HepG2 (cell line): ENCODE data around the gene LRR1. TPM values are rescaled to one million over a fixed set of nuclear protein-coding genes. Genes with fewer than 3 reads are reported as not detected.

Experiments used
- ATAC-seq: fragments of 200-7000 bp; cut with Tn5 transposase; 3 replicates; pipeline ENCODE4 v1.9.1; 2020; ENCODE audit warnings: mild to moderate bottlenecking, moderate library complexity
- BruUV-seq: library from RNA; stranded (reverse); fragments of 400-500 nt; replicated peaks from 2 replicates; lab custom pipeline; 2021; lab: Mats Ljungman, UMichigan
- CTCF ChIA-PET: fragments of 300-600 bp; formaldehyde crosslinking; extraction: SDS; loops from one replicate; lab custom pipeline; 2021; ENCODE audit warnings: low total read pairs, inconsistent platforms, low intra/inter-chr PET ratio; lab: Yijun Ruan, JAX
- POLR2A ChIA-PET: fragments of 350-600 bp; sonication (Branson Sonifier 250); formaldehyde crosslinking; loops from one replicate; lab custom pipeline; 2020; ENCODE audit warnings: antibody characterized with exemption, inconsistent platforms; lab: Yijun Ruan, JAX
- DNase-seq: peaks from one replicate; pipeline ENCODE4 v3.0.0-alpha.2; 2015; ENCODE audit warnings: low spot score
- FAIRE-seq: peaks from 3 replicates; lab custom pipeline; 2011; peaks lifted over from hg19 to GRCh38; lab: Jason Lieb, UNC
- H2AFZ ChIP-seq: one replicate; pipeline ENCODE4 v1.6.1; 2011; ENCODE audit warnings: low read length, inconsistent platforms
- H3K27ac ChIP-seq: fragments of 300-600 bp; 3 replicates; pipeline ENCODE4 v1.8.0; 2011; ENCODE audit warnings: mixed run types, mild to moderate bottlenecking, mixed read lengths, low read length, inconsistent platforms; ENCODE audit not compliant: insufficient read depth; ENCODE audit errors: extremely low read length
- H3K27me3 ChIP-seq, 2 experiments: fragments of 200-600 bp in 1 of 2; 2 replicates in 1 of 2; 3 replicates in 1 of 2; pipeline versions ENCODE4 v1.6.0 to v1.8.0; 2011; ENCODE audit warnings: low read length in 2 of 2, mild to moderate bottlenecking in 2 of 2, moderate library complexity in 2 of 2, inconsistent platforms in 1 of 2; ENCODE audit not compliant: insufficient read depth in 2 of 2, control insufficient read depth in 1 of 2
- H3K36me3 ChIP-seq, 2 experiments: fragments of 200-600 bp in 1 of 2; replicated peaks in 1 of 2; 2 replicates in 1 of 2; 3 replicates in 1 of 2; pipeline versions ENCODE4 v1.5.1 to v1.8.0; 2011; ENCODE audit warnings: low read length in 2 of 2, inconsistent platforms in 1 of 2; ENCODE audit not compliant: insufficient read depth in 2 of 2, control insufficient read depth in 1 of 2
- H3K4me1 ChIP-seq: 2 replicates; pipeline ENCODE4 v1.5.1; 2012; ENCODE audit warnings: low read length, inconsistent platforms; ENCODE audit not compliant: insufficient read depth
- H3K4me2 ChIP-seq: 2 replicates; pipeline ENCODE4 v1.6.0; 2011; ENCODE audit warnings: low read depth, low read length, inconsistent platforms
- H3K4me3 ChIP-seq, 3 experiments: fragments of 200-600 bp in 1 of 3; sonication (generic), shearing (Covaris generic) in 1 of 3; replicated peaks in 1 of 3; 2 replicates each; pipeline ENCODE4 v1.5.1; 2011 to 2016; ENCODE audit warnings: low read length in 3 of 3, inconsistent platforms in 2 of 3, low read depth in 2 of 3, mild to moderate bottlenecking in 2 of 3, control low read depth in 1 of 3, mixed read lengths in 1 of 3; ENCODE audit not compliant: insufficient read depth in 1 of 3
- H3K79me2 ChIP-seq: one replicate; pipeline ENCODE4 v1.6.1; 2011; ENCODE audit warnings: low read length, inconsistent platforms; ENCODE audit not compliant: insufficient read depth
- H3K9ac ChIP-seq: 2 replicates; pipeline ENCODE4 v1.6.0; 2011; ENCODE audit warnings: mild to moderate bottlenecking, low read depth, low read length, inconsistent platforms; ENCODE audit not compliant: insufficient read depth
- H3K9me3 ChIP-seq: 2 replicates; pipeline ENCODE4 v1.5.1; 2012; ENCODE audit warnings: mild to moderate bottlenecking, low read length
- H4K20me1 ChIP-seq: 2 replicates; pipeline ENCODE4 v1.6.0; 2011; ENCODE audit warnings: inconsistent platforms, mild to moderate bottlenecking, low read length, moderate library complexity; ENCODE audit not compliant: insufficient read depth
- ATF7-NPFF ChIP-seq: sonication (generic); formaldehyde crosslinking; IDR thresholded peaks from 2 replicates; pipeline ENCODE4 v1.8.1; 2023; ENCODE audit warnings: mild to moderate bottlenecking, low read depth, missing genetic modification reagents, moderate library complexity
- HNF1B ChIP-seq: sonication (generic); formaldehyde crosslinking; IDR thresholded peaks from 2 replicates; pipeline ENCODE4 v1.5.1; 2020; ENCODE audit warnings: mild to moderate bottlenecking, moderate library complexity, missing genetic modification reagents
- HNRNPK ChIP-seq: fragments of 200-400 bp; formaldehyde crosslinking; IDR thresholded peaks from 2 replicates; pipeline ENCODE4 v1.6.1; 2018; ENCODE audit warnings: low read length, low read depth, moderate library complexity, mild to moderate bottlenecking; ENCODE audit not compliant: poor library complexity, severe bottlenecking
- JARID2 ChIP-seq: sonication (generic); formaldehyde crosslinking; IDR thresholded peaks from 2 replicates; pipeline ENCODE4 v1.8.1; 2023; ENCODE audit warnings: missing genetic modification reagents, inconsistent platforms; ENCODE audit not compliant: insufficient replicate concordance
- NPAS2 ChIP-seq: sonication (generic); formaldehyde crosslinking; IDR thresholded peaks from 2 replicates; pipeline ENCODE4 v1.8.0; 2022; ENCODE audit warnings: mild to moderate bottlenecking, missing genetic modification reagents, borderline replicate concordance
- NR1H2 ChIP-seq: sonication (generic); formaldehyde crosslinking; IDR thresholded peaks from 2 replicates; pipeline ENCODE4 v1.8.1; 2022; ENCODE audit warnings: low read depth, missing genetic modification reagents, borderline replicate concordance
- POLR2G ChIP-seq: fragments of 200-400 bp; formaldehyde crosslinking; IDR thresholded peaks from 2 replicates; pipeline ENCODE4 v1.6.1; 2018; ENCODE audit warnings: mild to moderate bottlenecking, low read depth, low read length, moderate library complexity
- ZFX ChIP-seq: sonication (generic); formaldehyde crosslinking; IDR thresholded peaks from 2 replicates; pipeline ENCODE4 v1.4.0; 2020; ENCODE audit warnings: mild to moderate bottlenecking, low read depth, missing genetic modification reagents, moderate library complexity
- ZNF276 ChIP-seq: sonication (generic); formaldehyde crosslinking; IDR thresholded peaks from 2 replicates; pipeline ENCODE4 v1.4.0; 2020; ENCODE audit warnings: mild to moderate bottlenecking, low read depth, missing genetic modification reagents
- WGBS: methylation state at CpG from one replicate; pipeline ENCODE4 v1.1.6; 2017; ENCODE audit warnings: low lambda C conversion rate; 5-methylcytosine and 5-hydroxymethylcytosine counted together
- in situ Hi-C: cut with HindIII; loops from 2 replicates; pipeline ENCODE4 v1.10.0; 2017; ENCODE audit warnings: low pct_unique_long_range_greater_than_20kb; ENCODE audit not compliant: extremely low pct_ligation_motif_present
- intact Hi-C: fragments of 100-400 bp; cut with micrococcal nuclease; formaldehyde crosslinking; loops from one replicate; pipeline ENCODE4 v1.10.0; 2022; ENCODE audit not compliant: unreplicated experiment
- polyA plus RNA-seq, 8 experiments: library from polyadenylated mRNA; depleted of rRNA in 3 of 8; stranded (reverse) in 7 of 8; unstranded in 1 of 8; fragments of >200 nt; fragmentation: Illumina TruSeq in 4 of 8; extraction: Trizol in 4 of 8; gene quantifications; 2 replicates each; pipeline versions ENCODE4 v1.2.1 to v1.2.3, GENCODE V29; 2011 to 2016; ENCODE audit warnings: low read depth in 4 of 8, missing spikeins in 1 of 8, mixed read lengths in 1 of 8; ENCODE audit not compliant: insufficient read depth in 1 of 8
- total RNA-seq, 5 experiments: library from RNA; depleted of rRNA; stranded (reverse); fragments of >200 nt; fragmentation: Illumina TruSeq; extraction: Trizol; gene quantifications; 2 replicates each; pipeline ENCODE4 v1.2.3, GENCODE V29; 2016; ENCODE audit warnings: low read depth in 1 of 5

LRR1 gene
- total and polyA plus RNA-seq, 2 of the 13 experiments (the other 11 are each of a cell fraction or from before 2014, with no cell fraction given), result 7.0 to 36.2 TPM

DNA sequence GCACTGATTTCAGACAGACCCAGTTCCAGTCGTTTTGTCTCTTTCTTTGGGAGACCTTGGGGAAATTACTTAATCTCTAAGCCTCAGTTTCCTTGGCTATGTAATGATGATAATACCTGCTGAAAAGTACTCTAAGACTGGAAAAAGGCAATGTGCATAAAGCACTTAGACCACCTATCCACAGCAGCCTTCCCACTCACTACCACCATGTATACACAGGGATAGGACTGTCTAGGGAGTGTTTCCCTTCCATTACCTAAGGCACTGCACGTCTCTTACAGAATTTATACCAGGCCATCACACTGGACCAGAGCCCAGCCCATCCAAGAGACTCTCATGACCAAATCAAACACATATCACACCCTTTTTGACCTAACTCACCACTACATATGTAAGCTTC, 18.9 kb upstream of the LRR1 start:
- FAIRE-seq, result no peak
- H3K4me2 ChIP-seq, result no peak overlapping the region
- intact Hi-C loops (no loop called here), in situ Hi-C loops (no loop called here)
- H3K4me1 ChIP-seq, result peaks cover 36% of the 10 kb centered on the region
- WGBS, result 89% methylated on average over 2 of the region's 2 CpGs
- ChIA-PET CTCF (no interaction called here), POLR2A (interaction anchor here (1.2 kb wide), 1 partner anchor 16 kb away, joined by 4 read pairs; no protein-coding TSS in a partner anchor)
- H3K9me3 ChIP-seq, result no peaks in the 10 kb centered on the region
- no TSS peak for BruUV-seq
- H3K36me3 ChIP-seq, result peaks cover 11 to 35% of the 10 kb centered on the region in 2 experiments
- no peak overlapping the region for H3K27ac ChIP-seq
- no peak for DNase-seq
- peak; percentile 50 for ATAC-seq
- H3K4me3 ChIP-seq, result no peak overlapping the region
- no peaks in the 10 kb centered on the region; a peak in 1 of 5 replicates for H3K27me3 ChIP-seq
- peaks cover 48% of the 10 kb centered on the region for H3K79me2 ChIP-seq
- no peak overlapping the region for H2AFZ ChIP-seq
- no peak overlapping the region for H3K9ac ChIP-seq
- H4K20me1 ChIP-seq, result peaks cover 45% of the 10 kb centered on the region
- TF ChIP-seq ZFX (CRISPR knock-in tag) (no peak), JARID2 (CRISPR knock-in tag) (no peak), POLR2G (peak; percentile 50; the same call in 1 of the 2 replicates), ATF7-NPFF (no peak), HNRNPK (no peak), ZNF276 (CRISPR knock-in tag) (no peak), HNF1B (CRISPR knock-in tag) (no peak), NR1H2 (CRISPR knock-in tag) (no peak), NPAS2 (CRISPR knock-in tag) (no peak)
